HepG2 (cell line): Measurements from ENCODE around the gene IGFLR1. TPM values are rescaled to one million over a fixed set of nuclear protein-coding genes. Genes with fewer than 3 reads are reported as not detected.

ENCODE experiments used
- FIP1L1 ChIP-seq: fragments of 200-400 bp; formaldehyde crosslinking; IDR thresholded peaks from 2 replicates; pipeline ENCODE4 v1.6.1; 2018; ENCODE audit warnings: low read depth, mild to moderate bottlenecking, low read length, moderate library complexity, borderline replicate concordance; ENCODE audit not compliant: insufficient read depth
- HOXA7 ChIP-seq: sonication (generic); formaldehyde crosslinking; IDR thresholded peaks from 2 replicates; pipeline ENCODE4 v1.8.1; 2022; ENCODE audit warnings: mild to moderate bottlenecking, missing genetic modification reagents, moderate library complexity
- NFE2L2 ChIP-seq: fragments of 150-350 bp; IDR thresholded peaks from 2 replicates; pipeline ENCODE4 v1.6.1; 2014; ENCODE audit warnings: low read length
- POLR2G ChIP-seq: fragments of 200-400 bp; formaldehyde crosslinking; IDR thresholded peaks from 2 replicates; pipeline ENCODE4 v1.6.1; 2018; ENCODE audit warnings: mild to moderate bottlenecking, low read depth, low read length, moderate library complexity
- PRPF4 ChIP-seq: fragments of 200-400 bp; formaldehyde crosslinking; IDR thresholded peaks from 2 replicates; pipeline ENCODE4 v1.6.1; 2016; ENCODE audit warnings: low read length, low read depth; ENCODE audit not compliant: poor library complexity, severe bottlenecking
- RCOR2 ChIP-seq: IDR thresholded peaks from 2 replicates; pipeline ENCODE4 v1.6.1; 2016; ENCODE audit warnings: missing biosample characterization, missing genetic modification reagents
- ZKSCAN5 ChIP-seq: sonication (generic); formaldehyde crosslinking; IDR thresholded peaks from 2 replicates; pipeline ENCODE4 v1.5.1; 2020; ENCODE audit warnings: mild to moderate bottlenecking, missing genetic modification reagents
- ZNF382 ChIP-seq: sonication (generic); formaldehyde crosslinking; IDR thresholded peaks from 2 replicates; pipeline ENCODE4 v1.5.0; 2020; ENCODE audit warnings: missing genetic modification reagents, mild to moderate bottlenecking, borderline replicate concordance
- ZNF557 ChIP-seq: sonication (generic); formaldehyde crosslinking; IDR thresholded peaks from 2 replicates; pipeline ENCODE4 v1.4.0; 2020; ENCODE audit warnings: missing genetic modification reagents
- polyA plus RNA-seq, 8 experiments: library from polyadenylated mRNA; depleted of rRNA in 3 of 8; stranded (reverse) in 7 of 8; unstranded in 1 of 8; fragments of >200 nt; fragmentation: Illumina TruSeq in 4 of 8; extraction: Trizol in 4 of 8; gene quantifications; 2 replicates each; pipeline versions ENCODE4 v1.2.1 to v1.2.3, GENCODE V29; 2011 to 2016; ENCODE audit warnings: low read depth in 4 of 8, missing spikeins in 1 of 8, mixed read lengths in 1 of 8; ENCODE audit not compliant: insufficient read depth in 1 of 8
- total RNA-seq, 5 experiments: library from RNA; depleted of rRNA; stranded (reverse); fragments of >200 nt; fragmentation: Illumina TruSeq; extraction: Trizol; gene quantifications; 2 replicates each; pipeline ENCODE4 v1.2.3, GENCODE V29; 2016; ENCODE audit warnings: low read depth in 1 of 5
- TF ChIP-seq, protein P1 (sequence below): sonication (generic); formaldehyde crosslinking; IDR thresholded peaks from 2 replicates; pipeline ENCODE4 v1.4.0; 2020; ENCODE audit warnings: mild to moderate bottlenecking, missing genetic modification reagents
- TF ChIP-seq, protein P2 (sequence below): sonication (generic); formaldehyde crosslinking; IDR thresholded peaks from 2 replicates; pipeline ENCODE4 v1.9.0; 2021; ENCODE audit warnings: missing genetic modification reagents, borderline replicate concordance
- TF ChIP-seq, protein P3 (sequence below): sonication (generic); formaldehyde crosslinking; IDR thresholded peaks from 2 replicates; pipeline ENCODE4 v1.4.0; 2020; ENCODE audit warnings: low read depth, mild to moderate bottlenecking, missing genetic modification reagents
- TF ChIP-seq, protein P4 (sequence below): sonication (generic); formaldehyde crosslinking; IDR thresholded peaks from 2 replicates; pipeline ENCODE4 v1.4.0; 2020; ENCODE audit warnings: missing genetic modification reagents, borderline replicate concordance
- TF ChIP-seq, protein P5 (sequence below): sonication (generic); IDR thresholded peaks from 2 replicates; pipeline ENCODE4 v1.6.1; 2016; ENCODE audit warnings: low read depth, borderline replicate concordance
- TF ChIP-seq, protein P6 (sequence below): sonication (generic); formaldehyde crosslinking; IDR thresholded peaks from 2 replicates; pipeline ENCODE4 v1.5.1; 2020; ENCODE audit warnings: mild to moderate bottlenecking, missing genetic modification reagents

Gene IGFLR1
- total and polyA plus RNA-seq, 2 of the 13 experiments (the other 11 are each of a cell fraction or from before 2014, with no cell fraction given) = 5.4 to 8.9 TPM

DNA sequence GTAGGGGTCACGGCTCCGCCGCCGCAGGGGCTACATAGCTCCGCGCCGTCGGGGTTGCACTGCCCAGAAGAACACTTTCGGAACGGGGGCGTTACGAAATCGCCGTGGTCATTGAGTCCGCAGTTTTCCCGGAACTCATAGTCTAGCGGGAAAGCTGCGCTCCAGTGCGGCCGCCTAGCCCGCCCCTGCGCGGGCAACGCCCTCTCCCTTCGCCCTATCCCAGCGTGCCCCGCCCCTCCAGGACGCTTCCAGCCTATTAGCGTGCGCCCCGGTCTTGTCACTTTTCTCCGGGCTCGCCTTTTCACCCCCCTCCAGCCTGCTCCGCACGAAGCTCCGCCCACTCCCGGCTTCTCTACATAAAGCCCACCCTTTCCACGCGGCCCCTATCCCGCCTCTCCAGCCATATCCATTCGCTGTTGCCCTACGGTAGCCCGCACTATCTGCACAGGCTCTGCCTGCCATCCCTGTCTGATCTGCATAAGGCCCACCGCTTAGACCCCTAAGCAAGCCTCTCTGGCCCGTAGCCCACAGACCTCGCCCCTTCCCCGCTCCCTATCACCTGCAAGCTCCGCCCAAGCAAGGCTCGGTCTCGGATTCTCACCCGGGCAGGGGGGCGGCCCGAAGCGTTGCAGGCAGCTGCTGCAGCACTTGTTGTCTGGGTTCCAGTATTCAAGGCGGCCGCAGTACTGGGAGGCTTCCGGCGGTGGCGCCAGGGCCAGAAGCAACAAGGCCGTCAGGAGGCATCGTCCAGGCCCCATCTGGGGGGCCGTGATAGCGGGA, 1.6 kb downstream of the IGFLR1 start (continued):
- TF ChIP-seq, protein P1, sequence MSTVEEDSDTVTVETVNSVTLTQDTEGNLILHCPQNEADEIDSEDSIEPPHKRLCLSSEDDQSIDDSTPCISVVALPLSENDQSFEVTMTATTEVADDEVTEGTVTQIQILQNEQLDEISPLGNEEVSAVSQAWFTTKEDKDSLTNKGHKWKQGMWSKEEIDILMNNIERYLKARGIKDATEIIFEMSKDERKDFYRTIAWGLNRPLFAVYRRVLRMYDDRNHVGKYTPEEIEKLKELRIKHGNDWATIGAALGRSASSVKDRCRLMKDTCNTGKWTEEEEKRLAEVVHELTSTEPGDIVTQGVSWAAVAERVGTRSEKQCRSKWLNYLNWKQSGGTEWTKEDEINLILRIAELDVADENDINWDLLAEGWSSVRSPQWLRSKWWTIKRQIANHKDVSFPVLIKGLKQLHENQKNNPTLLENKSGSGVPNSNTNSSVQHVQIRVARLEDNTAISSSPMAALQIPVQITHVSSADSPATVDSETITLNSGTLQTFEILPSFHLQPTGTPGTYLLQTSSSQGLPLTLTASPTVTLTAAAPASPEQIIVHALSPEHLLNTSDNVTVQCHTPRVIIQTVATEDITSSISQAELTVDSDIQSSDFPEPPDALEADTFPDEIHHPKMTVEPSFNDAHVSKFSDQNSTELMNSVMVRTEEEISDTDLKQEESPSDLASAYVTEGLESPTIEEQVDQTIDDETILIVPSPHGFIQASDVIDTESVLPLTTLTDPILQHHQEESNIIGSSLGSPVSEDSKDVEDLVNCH (CRISPR knock-in tag) = no peak
- TF ChIP-seq, protein P2, sequence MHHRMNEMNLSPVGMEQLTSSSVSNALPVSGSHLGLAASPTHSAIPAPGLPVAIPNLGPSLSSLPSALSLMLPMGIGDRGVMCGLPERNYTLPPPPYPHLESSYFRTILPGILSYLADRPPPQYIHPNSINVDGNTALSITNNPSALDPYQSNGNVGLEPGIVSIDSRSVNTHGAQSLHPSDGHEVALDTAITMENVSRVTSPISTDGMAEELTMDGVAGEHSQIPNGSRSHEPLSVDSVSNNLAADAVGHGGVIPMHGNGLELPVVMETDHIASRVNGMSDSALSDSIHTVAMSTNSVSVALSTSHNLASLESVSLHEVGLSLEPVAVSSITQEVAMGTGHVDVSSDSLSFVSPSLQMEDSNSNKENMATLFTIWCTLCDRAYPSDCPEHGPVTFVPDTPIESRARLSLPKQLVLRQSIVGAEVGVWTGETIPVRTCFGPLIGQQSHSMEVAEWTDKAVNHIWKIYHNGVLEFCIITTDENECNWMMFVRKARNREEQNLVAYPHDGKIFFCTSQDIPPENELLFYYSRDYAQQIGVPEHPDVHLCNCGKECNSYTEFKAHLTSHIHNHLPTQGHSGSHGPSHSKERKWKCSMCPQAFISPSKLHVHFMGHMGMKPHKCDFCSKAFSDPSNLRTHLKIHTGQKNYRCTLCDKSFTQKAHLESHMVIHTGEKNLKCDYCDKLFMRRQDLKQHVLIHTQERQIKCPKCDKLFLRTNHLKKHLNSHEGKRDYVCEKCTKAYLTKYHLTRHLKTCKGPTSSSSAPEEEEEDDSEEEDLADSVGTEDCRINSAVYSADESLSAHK (CRISPR knock-in tag) = no peak
- TF ChIP-seq ZNF557 (CRISPR knock-in tag) (no peak), POLR2G (peak; percentile 88), RCOR2 (CRISPR knock-in tag) (no peak), PRPF4 (no peak), ZNF382 (CRISPR knock-in tag) (no peak), HOXA7 (CRISPR knock-in tag) (no peak), ZKSCAN5 (CRISPR knock-in tag) (no peak), FIP1L1 (no peak), NFE2L2 (no peak)
- TF ChIP-seq, protein P3, sequence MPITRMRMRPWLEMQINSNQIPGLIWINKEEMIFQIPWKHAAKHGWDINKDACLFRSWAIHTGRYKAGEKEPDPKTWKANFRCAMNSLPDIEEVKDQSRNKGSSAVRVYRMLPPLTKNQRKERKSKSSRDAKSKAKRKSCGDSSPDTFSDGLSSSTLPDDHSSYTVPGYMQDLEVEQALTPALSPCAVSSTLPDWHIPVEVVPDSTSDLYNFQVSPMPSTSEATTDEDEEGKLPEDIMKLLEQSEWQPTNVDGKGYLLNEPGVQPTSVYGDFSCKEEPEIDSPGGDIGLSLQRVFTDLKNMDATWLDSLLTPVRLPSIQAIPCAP = no peak
- TF ChIP-seq, protein P4, sequence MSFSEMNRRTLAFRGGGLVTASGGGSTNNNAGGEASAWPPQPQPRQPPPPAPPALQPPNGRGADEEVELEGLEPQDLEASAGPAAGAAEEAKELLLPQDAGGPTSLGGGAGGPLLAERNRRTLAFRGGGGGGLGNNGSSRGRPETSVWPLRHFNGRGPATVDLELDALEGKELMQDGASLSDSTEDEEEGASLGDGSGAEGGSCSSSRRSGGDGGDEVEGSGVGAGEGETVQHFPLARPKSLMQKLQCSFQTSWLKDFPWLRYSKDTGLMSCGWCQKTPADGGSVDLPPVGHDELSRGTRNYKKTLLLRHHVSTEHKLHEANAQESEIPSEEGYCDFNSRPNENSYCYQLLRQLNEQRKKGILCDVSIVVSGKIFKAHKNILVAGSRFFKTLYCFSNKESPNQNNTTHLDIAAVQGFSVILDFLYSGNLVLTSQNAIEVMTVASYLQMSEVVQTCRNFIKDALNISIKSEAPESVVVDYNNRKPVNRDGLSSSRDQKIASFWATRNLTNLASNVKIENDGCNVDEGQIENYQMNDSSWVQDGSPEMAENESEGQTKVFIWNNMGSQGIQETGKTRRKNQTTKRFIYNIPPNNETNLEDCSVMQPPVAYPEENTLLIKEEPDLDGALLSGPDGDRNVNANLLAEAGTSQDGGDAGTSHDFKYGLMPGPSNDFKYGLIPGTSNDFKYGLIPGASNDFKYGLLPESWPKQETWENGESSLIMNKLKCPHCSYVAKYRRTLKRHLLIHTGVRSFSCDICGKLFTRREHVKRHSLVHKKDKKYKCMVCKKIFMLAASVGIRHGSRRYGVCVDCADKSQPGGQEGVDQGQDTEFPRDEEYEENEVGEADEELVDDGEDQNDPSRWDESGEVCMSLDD = no peak
- TF ChIP-seq, protein P5, sequence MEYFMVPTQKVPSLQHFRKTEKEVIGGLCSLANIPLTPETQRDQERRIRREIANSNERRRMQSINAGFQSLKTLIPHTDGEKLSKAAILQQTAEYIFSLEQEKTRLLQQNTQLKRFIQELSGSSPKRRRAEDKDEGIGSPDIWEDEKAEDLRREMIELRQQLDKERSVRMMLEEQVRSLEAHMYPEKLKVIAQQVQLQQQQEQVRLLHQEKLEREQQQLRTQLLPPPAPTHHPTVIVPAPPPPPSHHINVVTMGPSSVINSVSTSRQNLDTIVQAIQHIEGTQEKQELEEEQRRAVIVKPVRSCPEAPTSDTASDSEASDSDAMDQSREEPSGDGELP = peak; percentile 68; the same call in 1 of the 2 replicates
- TF ChIP-seq, protein P6, sequence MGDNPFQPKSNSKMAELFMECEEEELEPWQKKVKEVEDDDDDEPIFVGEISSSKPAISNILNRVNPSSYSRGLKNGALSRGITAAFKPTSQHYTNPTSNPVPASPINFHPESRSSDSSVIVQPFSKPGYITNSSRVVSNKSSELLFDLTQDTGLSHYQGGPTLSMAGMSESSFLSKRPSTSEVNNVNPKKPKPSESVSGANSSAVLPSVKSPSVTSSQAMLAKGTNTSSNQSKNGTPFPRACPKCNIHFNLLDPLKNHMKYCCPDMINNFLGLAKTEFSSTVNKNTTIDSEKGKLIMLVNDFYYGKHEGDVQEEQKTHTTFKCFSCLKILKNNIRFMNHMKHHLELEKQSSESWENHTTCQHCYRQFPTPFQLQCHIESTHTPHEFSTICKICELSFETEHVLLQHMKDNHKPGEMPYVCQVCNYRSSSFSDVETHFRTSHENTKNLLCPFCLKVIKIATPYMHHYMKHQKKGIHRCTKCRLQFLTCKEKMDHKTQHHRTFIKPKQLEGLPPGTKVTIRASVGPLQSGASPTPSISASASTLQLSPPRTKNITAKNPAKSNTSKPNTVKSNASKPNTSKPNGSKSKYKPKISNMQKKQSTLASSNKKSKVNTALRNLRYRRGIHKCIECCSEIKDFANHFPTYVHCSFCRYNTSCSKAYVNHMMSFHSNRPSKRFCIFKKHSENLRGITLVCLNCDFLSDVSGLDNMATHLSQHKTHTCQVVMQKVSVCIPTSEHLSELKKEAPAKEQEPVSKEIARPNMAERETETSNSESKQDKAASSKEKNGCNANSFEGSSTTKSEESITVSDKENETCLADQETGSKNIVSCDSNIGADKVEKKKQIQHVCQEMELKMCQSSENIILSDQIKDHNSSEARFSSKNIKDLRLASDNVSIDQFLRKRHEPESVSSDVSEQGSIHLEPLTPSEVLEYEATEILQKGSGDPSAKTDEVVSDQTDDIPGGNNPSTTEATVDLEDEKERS (CRISPR knock-in tag) = no peak
